HepG2 (cell line): ENCODE data around the gene SPACDR. TPM values are rescaled to one million over a fixed set of nuclear protein-coding genes. Genes with fewer than 3 reads are reported as not detected.

Experiments
- ATAD3A ChIP-seq: sonication (generic); formaldehyde crosslinking; IDR thresholded peaks from 2 replicates; pipeline ENCODE4 v1.4.0; 2020; ENCODE audit warnings: missing genetic modification reagents
- ATF7-NPFF ChIP-seq: sonication (generic); formaldehyde crosslinking; IDR thresholded peaks from 2 replicates; pipeline ENCODE4 v1.8.1; 2023; ENCODE audit warnings: mild to moderate bottlenecking, low read depth, missing genetic modification reagents, moderate library complexity
- CAMTA2 ChIP-seq: sonication (generic); formaldehyde crosslinking; IDR thresholded peaks from 2 replicates; pipeline ENCODE4 v1.4.0; 2020; ENCODE audit warnings: mild to moderate bottlenecking, missing genetic modification reagents, borderline replicate concordance
- DMAP1 ChIP-seq: IDR thresholded peaks from 2 replicates; pipeline ENCODE4 v1.6.1; 2016
- EED ChIP-seq: sonication (generic); formaldehyde crosslinking; IDR thresholded peaks from 2 replicates; pipeline ENCODE4 v1.5.0; 2020; ENCODE audit warnings: mild to moderate bottlenecking, missing genetic modification reagents
- ISX ChIP-seq: sonication (generic); formaldehyde crosslinking; conservative IDR thresholded peaks from 2 replicates; pipeline ENCODE4 v1.5.0; 2020; ENCODE audit warnings: missing genetic modification reagents
- KDM2A ChIP-seq: sonication (generic); formaldehyde crosslinking; IDR thresholded peaks from 2 replicates; pipeline ENCODE4 v1.4.0; 2020; ENCODE audit warnings: low read depth, missing genetic modification reagents, borderline replicate concordance
- MYPOP ChIP-seq: sonication (generic); formaldehyde crosslinking; IDR thresholded peaks from 2 replicates; pipeline ENCODE4 v1.8.1; 2023; ENCODE audit warnings: mild to moderate bottlenecking, moderate library complexity, missing genetic modification reagents
- NR2C2 ChIP-seq: sonication (generic); formaldehyde crosslinking; IDR thresholded peaks from 2 replicates; pipeline ENCODE4 v1.4.0; 2020; ENCODE audit warnings: missing genetic modification reagents, mild to moderate bottlenecking, moderate library complexity, borderline replicate concordance
- PHF5A ChIP-seq: IDR thresholded peaks from one replicate; pipeline ENCODE4 v1.6.1; 2018; ENCODE audit warnings: low read depth, missing genetic modification reagents; ENCODE audit not compliant: unreplicated experiment
- POLR2AphosphoS2 ChIP-seq: IDR thresholded peaks from 2 replicates; pipeline ENCODE4 v1.6.1; 2011; ENCODE audit warnings: low read depth, low read length, improper control_type of control experiment
- PPARG ChIP-seq: conservative IDR thresholded peaks from 2 replicates; pipeline ENCODE4 v1.6.1; 2016; ENCODE audit warnings: missing biosample characterization, missing genetic modification reagents
- RBFOX2 ChIP-seq: fragments of 200-400 bp; formaldehyde crosslinking; IDR thresholded peaks from 2 replicates; pipeline ENCODE4 v1.6.1; 2017; ENCODE audit warnings: low read depth, mild to moderate bottlenecking, low read length
- SP5 ChIP-seq: IDR thresholded peaks from 2 replicates; pipeline ENCODE4 v1.6.1; 2016; ENCODE audit warnings: low read depth, borderline replicate concordance
- ZC3H4 ChIP-seq: sonication (generic); formaldehyde crosslinking; IDR thresholded peaks from 2 replicates; pipeline ENCODE4 v1.4.0; 2020; ENCODE audit warnings: missing genetic modification reagents, borderline replicate concordance
- ZFYVE20 ChIP-seq: sonication (generic); formaldehyde crosslinking; IDR thresholded peaks from 2 replicates; pipeline ENCODE4 v1.8.0; 2023; ENCODE audit warnings: low read depth, mild to moderate bottlenecking, moderate library complexity, missing genetic modification reagents, borderline replicate concordance
- ZNF251 ChIP-seq: sonication (generic); formaldehyde crosslinking; IDR thresholded peaks from 2 replicates; pipeline ENCODE4 v1.9.0; 2021; ENCODE audit warnings: mild to moderate bottlenecking, missing genetic modification reagents
- ZNF597 ChIP-seq: sonication (generic); formaldehyde crosslinking; IDR thresholded peaks from 2 replicates; pipeline ENCODE4 v1.5.0; 2020; ENCODE audit warnings: missing genetic modification reagents
- ZNF775 ChIP-seq: sonication (generic); formaldehyde crosslinking; IDR thresholded peaks from 2 replicates; pipeline ENCODE4 v1.4.0; 2020; ENCODE audit warnings: missing genetic modification reagents, mild to moderate bottlenecking, moderate library complexity, borderline replicate concordance
- ZSCAN20 ChIP-seq: sonication (generic); formaldehyde crosslinking; IDR thresholded peaks from 2 replicates; pipeline ENCODE4 v1.4.0; 2020; ENCODE audit warnings: missing genetic modification reagents, mild to moderate bottlenecking, borderline replicate concordance
- polyA plus RNA-seq, 8 experiments: library from polyadenylated mRNA; depleted of rRNA in 3 of 8; stranded (reverse) in 7 of 8; unstranded in 1 of 8; fragments of >200 nt; fragmentation: Illumina TruSeq in 4 of 8; extraction: Trizol in 4 of 8; gene quantifications; 2 replicates each; pipeline versions ENCODE4 v1.2.1 to v1.2.3, GENCODE V29; 2011 to 2016; ENCODE audit warnings: low read depth in 4 of 8, missing spikeins in 1 of 8, mixed read lengths in 1 of 8; ENCODE audit not compliant: insufficient read depth in 1 of 8
- total RNA-seq, 5 experiments: library from RNA; depleted of rRNA; stranded (reverse); fragments of >200 nt; fragmentation: Illumina TruSeq; extraction: Trizol; gene quantifications; 2 replicates each; pipeline ENCODE4 v1.2.3, GENCODE V29; 2016; ENCODE audit warnings: low read depth in 1 of 5
- TF ChIP-seq, protein P1 (sequence below): sonication (generic); formaldehyde crosslinking; IDR thresholded peaks from 2 replicates; pipeline ENCODE4 v1.4.0; 2020; ENCODE audit warnings: missing genetic modification reagents

The SPACDR gene
- total and polyA plus RNA-seq, 2 of the 13 experiments (the other 11 are each of a cell fraction or from before 2014, with no cell fraction given): 0.41 TPM; not detected in 1

DNA sequence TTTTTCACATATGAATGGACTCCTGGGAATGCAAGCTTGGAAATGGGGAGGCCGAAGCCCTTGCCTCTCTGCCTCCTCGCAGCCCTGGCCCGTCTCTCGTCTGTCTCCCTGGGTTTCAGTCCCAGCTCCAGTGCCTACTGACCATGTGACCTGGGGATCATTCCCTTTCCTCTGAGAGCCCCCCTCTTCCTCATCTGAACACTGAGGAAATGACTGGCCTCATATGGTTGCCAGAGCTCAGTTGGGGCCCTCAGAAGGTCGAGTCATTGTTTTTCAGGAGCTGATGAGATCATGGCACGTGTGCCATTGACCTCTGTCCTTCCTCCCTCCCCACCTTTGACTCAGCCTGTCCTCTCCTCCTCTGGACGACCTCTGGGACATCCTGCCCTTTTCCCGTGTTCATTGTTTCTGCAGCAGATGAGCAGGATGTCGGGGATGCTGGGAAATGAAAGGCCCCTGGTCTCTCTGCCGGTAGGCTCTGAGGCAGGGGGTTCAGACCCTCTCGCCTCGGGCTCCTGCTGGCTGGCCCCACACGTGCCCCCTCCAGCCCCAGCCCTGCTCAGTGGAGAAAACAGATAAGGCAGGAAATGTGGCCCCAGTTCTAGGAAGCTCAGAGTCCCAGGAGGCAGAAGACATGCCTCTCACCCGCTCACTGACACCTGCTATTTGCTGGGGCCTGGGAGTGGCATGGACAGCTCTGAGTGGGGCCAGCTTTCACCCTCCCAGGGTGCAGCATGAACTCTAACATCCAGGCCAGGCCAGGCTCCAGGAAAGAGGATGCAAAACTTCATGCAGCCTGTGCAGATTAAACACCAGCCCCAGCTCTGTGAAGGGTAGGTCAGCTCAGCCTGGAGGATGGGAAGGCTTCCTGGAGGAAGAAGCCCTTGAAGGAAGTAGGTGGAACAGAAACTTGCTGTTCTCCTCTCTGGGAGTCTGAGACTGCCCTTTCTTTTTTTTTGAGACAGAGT, 19.5 kb downstream of the SPACDR start (continued):
- TF ChIP-seq ZFYVE20 (no peak), PHF5A (CRISPR knock-in tag) (peak; percentile 76), ZNF775 (CRISPR knock-in tag) (no peak), DMAP1 (peak; percentile 89), PPARG (CRISPR knock-in tag) (peak; percentile 93), SP5 (CRISPR knock-in tag) (peak; percentile 86), RBFOX2 (peak; percentile 43; the same call in 1 of the 2 replicates), ISX (CRISPR knock-in tag) (no peak), ATF7-NPFF (CRISPR knock-in tag) (peak; percentile 62; the same call in 1 of the 2 replicates), ATAD3A (CRISPR knock-in tag) (no peak), ZSCAN20 (CRISPR knock-in tag) (no peak), POLR2AphosphoS2 (no peak; the same call in 1 of the 2 replicates), MYPOP (CRISPR knock-in tag) (peak; percentile 66; the same call in 1 of the 2 replicates), ZNF597 (no peak), ZNF251 (CRISPR knock-in tag) (no peak), ZC3H4 (peak; percentile 67; the same call in 1 of the 2 replicates), EED (CRISPR knock-in tag) (no peak), CAMTA2 (CRISPR knock-in tag) (no peak), NR2C2 (CRISPR knock-in tag) (peak; percentile 95), KDM2A (no peak)
- TF ChIP-seq, protein P1, sequence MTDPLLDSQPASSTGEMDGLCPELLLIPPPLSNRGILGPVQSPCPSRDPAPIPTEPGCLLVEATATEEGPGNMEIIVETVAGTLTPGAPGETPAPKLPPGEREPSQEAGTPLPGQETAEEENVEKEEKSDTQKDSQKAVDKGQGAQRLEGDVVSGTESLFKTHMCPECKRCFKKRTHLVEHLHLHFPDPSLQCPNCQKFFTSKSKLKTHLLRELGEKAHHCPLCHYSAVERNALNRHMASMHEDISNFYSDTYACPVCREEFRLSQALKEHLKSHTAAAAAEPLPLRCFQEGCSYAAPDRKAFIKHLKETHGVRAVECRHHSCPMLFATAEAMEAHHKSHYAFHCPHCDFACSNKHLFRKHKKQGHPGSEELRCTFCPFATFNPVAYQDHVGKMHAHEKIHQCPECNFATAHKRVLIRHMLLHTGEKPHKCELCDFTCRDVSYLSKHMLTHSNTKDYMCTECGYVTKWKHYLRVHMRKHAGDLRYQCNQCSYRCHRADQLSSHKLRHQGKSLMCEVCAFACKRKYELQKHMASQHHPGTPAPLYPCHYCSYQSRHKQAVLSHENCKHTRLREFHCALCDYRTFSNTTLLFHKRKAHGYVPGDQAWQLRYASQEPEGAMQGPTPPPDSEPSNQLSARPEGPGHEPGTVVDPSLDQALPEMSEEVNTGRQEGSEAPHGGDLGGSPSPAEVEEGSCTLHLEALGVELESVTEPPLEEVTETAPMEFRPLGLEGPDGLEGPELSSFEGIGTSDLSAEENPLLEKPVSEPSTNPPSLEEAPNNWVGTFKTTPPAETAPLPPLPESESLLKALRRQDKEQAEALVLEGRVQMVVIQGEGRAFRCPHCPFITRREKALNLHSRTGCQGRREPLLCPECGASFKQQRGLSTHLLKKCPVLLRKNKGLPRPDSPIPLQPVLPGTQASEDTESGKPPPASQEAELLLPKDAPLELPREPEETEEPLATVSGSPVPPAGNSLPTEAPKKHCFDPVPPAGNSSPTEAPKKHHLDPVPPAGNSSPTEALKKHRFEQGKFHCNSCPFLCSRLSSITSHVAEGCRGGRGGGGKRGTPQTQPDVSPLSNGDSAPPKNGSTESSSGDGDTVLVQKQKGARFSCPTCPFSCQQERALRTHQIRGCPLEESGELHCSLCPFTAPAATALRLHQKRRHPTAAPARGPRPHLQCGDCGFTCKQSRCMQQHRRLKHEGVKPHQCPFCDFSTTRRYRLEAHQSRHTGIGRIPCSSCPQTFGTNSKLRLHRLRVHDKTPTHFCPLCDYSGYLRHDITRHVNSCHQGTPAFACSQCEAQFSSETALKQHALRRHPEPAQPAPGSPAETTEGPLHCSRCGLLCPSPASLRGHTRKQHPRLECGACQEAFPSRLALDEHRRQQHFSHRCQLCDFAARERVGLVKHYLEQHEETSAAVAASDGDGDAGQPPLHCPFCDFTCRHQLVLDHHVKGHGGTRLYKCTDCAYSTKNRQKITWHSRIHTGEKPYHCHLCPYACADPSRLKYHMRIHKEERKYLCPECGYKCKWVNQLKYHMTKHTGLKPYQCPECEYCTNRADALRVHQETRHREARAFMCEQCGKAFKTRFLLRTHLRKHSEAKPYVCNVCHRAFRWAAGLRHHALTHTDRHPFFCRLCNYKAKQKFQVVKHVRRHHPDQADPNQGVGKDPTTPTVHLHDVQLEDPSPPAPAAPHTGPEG (CRISPR knock-in tag): no peak
